CD4-positive, alpha-beta T cell treated with Interleukin-1 beta for 1 hour (primary cell): Measurements from ENCODE around the gene UBTF.
A peak's percentile ranks its signal among the peaks of the same experiment; 100 is the strongest.

Experiments used
- DNase-seq, 2 donors: peaks; one replicate each; pipeline ENCODE4 v3.0.0-alpha.2; 2020 to 2022

UBTF gene

DNA sequence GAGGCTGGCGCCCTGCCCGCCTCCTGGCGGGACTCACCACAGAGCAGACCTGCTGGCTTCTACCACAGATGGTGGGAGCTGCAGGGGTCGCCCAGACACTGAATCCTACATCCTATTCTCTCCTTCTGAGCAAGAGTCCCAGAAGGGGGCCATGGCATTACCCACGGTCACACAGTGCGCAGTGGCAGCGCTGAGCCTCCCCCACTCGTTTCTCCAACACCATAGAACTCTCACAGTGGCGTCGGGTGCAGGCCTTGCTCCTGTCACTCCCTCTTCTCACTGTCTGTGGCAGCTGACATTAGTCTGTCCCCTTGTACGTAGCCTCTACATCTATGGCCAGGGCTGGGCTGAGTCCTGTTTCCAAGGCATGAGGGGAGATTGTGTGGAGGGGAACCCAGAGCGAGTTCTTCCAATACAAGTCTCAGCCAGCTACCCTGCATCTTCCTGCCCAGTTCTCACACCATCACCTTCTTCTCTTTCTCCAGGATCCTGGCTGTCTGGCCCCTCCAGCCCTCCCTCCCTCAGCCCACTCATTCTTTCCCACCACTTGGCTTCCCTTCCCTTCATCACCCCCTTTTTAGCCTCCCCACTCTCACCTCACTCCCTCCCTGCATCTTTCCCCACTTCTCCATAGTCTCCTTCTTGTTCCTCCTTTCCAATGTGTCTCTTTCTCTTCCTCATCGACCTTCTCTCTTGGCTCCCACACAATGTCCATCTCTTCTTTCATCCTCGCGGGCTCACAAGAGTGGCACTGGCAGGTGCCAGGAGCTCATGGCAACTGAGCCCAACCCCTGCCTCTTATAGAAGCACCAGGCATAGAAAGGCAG, 5.9 kb downstream of the UBTF start:
- DNase-seq: no peak

DNA sequence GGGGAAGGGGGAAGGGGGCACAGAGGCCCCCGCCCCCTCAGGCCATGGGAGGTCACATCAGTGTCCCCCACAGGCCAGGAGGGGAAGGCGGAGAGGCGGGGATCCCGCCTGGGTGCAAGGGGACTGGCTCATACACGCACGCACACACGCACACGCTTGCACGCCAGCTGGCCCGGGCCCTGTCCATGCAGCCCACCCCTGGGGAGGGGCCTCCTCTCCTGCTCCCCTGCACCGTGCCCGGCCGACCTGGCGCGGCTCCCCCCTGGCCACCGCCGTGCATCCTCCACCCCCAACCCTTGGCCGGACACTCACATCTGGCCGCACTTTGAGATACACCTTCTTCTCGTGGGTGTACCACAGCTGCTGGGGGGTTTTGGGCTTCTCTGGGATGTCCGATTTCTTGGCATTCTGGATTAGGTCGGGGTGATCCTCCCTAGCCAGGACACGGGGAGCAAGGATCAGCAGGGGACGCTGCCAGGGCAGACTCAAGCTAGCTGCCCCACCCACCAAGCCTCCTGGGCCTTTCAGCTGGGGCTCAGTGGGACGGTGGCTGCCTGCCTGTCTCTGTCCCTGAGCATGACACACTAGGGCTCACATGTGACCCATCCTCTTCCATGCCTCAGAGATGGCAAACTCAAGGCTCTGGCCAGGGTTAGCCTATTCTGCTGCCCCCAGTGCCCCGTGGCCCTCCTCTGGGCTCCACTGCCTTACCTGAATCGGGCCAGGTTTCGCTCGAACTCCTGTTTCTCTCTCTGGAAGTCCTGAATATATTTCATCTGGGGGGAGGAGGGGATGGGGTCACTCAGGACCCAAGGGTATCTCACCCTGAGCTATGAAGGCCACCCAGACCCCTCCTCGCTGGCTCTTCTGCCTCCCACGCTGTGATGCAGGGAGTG, 6.7 kb downstream of the UBTF start:
- DNase-seq: no peak

DNA sequence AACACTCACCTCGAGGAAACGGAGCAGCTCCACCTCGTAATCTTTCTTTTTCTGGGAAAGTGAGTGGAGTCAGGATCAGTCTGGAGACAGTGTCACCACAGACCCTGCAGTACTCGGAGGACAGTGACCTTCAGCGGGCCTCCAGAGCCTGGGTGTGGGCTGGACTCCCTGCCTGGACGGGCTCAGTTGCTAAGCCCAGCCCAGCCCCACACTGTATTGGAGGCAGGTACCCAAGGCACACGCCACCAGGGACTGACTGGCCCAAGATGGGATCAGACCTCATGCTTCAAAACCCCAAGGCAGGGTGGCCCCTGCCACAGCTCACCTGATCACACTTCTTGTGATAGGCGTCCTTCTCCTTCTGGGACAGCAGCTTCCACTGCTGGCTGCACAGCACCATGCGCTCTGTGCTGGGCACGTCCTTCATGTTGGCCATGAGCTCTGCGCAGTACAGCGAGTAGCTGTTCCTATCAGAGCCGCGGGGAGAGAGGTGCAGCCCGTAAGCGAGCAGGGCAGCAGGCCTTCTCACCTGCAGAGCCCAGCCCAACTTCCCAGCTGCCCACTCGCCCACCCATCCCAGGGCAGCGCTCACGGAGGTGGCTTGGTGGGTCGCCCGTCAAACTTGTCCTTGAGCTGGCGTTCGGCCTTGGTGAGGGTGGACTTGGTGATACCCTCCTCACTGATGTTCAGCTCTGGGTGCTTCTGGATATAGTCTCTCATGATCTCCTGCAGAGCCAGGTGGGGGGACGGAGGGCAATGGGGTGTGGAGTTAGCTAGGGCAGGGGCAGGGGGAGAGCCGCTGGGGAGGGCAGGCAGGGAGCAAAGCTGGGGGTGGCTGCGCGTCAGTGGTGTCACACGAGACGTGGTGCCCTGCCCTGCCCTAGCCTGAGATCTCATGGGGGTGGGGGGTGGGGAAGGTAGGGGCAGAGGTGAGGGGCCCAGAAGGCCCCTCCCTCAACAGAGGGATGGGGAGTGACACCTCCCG, 7.9 kb downstream of the UBTF start:
- no peak for DNase-seq

- peak; percentile 93 for DNase-seq
Observed at GRCh38 chr17:44210342-44211192, 8.9 kb downstream of the UBTF start.

- no peak for DNase-seq
Observed at GRCh38 chr17:44209786-44210341, 9.6 kb downstream of the UBTF start.

DNA sequence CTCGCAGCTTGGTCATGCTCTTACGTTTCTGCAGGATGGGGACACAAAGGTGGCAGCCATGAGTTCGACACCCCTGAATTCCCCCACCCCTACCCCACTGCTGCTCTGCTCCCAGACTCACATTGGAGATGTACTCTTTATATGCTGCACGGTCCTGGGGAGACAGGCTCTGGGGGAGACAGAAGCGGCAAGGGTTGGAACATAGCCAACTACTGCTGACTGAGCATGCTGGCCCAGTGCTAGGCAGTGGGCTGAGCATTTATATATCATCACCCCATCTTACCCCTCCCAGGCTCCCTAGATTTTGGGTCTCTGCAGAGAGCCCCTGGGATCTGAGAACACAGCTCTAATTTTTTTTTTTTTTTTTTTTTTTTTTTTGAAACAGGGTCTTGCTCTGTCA, 11.7 kb downstream of the UBTF start:
- DNase-seq: no peak

DNA sequence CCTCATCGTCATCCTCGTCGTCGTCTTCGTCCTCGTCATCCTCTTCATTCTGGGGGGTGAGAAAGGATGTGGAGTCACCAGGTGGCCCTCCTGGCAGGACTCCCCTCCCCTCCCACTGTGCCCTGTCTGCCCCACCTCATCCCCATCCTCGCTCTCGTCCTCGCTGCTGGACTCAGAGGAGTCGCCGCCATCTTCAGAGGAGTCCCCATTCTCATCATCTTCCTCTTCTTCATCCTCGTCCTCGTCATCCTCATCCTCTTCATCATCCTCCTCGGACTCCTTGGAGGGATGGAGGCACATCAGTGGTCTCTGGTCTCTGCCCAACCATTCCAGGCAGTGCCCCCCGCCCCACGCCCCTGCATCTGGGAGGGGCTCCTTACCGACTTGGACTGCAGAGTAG, 12.2 kb downstream of the UBTF start:
- no peak for DNase-seq

DNA sequence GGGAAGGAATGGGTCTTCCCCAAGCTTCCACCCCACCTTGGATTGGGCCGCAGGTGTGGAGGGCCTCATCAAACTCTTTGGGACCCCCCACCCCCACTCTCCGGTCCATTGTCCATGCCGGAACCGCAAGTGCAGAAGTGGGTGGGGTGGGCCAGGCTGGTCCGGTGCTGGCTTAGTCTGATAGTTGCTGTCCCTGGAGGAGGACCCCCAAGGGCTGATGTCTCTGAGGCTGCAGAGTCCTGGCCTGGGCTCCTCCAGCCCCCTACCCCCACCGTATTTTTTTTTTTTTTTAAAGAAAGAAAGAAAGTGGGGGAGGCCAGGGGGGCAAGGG, 12.7 kb downstream of the UBTF start:
- DNase-seq: no peak

DNA sequence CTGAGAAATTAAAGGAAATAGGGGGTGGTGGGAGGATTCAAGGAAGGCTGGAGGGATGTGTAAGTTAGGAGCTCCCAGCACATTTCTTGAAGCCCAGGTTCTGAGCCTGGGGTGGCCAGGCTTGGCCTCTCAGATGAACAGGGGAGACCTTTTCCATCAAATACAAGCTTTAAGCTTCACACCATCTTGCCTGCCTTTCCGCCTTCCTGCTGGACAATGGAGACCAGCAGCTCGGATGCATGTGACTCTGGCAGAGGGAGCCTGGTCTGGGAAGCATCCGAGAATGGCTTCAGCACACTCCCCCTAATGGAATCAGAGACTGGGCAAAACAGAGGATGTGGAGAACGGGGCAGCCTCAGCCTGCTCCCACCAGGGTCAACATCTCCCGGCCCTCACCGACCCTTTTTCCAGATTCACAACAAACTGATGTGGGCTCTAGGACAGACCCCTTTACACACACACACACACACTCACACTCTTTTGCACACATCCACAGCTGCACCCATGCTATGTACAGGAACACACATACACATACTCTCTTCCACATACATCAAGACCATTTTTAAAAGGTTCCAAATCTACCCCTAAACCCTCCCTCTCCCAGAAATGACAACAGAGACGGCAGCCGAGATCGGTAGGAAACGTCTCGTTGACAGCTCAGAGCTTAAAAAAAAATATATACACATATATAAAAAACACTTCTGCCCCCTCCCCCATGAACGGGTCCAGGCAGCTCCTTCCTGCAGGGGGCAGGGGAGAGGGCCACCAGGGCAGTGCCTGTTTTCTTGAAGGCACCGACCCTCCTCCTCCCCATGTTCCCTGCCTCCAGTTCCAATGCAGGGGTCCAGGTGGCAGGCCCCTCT, 13.3 kb downstream of the UBTF start:
- DNase-seq: no peak

- DNase-seq: no peak
Observed at GRCh38 chr17:44204441-44204882, 15.0 kb downstream of the UBTF start.

DNA sequence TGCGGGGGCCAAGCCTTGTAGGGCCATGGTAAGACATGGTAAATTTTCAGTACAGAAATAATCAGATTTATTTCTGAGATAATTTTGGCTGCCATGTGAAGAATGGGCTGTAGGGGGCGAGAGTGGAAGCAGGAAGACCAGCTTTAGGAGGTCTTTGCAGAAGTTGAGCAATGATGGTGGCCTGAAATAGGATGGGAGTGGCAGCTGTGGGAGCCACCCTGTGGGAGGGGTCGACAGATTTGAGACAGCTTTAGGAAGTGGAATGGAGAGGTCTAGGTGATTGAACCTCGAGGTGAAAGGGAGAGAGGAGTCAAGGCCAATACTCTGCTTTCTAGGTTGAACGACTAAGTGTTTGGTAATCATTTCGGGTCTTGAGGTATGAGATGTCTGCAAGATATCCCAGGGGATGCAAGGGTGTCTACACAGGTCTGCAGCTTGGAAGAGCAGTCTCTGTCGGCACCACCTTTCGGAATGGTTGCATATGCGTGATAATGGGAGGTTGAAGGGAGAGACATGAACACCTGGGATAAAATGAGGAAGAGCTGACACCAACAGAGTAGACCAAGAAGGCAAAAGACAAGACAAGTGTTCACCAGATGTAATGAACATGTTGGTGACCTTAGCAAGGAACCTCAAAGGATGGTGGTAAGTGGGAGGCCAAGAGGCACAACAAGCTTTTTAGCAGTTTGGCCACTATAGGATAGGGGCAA, 15.6 kb downstream of the UBTF start:
- peak; percentile 55 to 69 for DNase-seq

DNA sequence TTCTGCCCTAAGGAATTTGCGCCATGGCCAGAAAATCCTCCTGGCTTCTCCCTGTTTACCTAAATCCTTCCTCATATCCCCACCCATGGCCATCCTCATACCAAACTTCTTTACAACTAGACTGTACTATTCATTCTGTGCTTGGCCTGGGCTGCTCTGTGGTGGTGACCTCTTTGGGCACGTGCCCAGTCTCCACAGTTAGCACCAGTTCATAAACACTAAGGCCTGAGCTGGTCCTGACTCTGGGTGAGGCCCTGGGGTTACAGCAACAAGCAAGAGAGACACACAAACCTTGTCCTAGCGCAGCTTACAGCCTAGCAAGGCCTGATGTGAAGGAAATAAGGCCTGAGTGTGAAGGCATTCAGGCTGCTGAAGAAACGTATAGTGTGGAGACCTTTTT, 16.7 kb downstream of the UBTF start:
- DNase-seq: no peak

DNA sequence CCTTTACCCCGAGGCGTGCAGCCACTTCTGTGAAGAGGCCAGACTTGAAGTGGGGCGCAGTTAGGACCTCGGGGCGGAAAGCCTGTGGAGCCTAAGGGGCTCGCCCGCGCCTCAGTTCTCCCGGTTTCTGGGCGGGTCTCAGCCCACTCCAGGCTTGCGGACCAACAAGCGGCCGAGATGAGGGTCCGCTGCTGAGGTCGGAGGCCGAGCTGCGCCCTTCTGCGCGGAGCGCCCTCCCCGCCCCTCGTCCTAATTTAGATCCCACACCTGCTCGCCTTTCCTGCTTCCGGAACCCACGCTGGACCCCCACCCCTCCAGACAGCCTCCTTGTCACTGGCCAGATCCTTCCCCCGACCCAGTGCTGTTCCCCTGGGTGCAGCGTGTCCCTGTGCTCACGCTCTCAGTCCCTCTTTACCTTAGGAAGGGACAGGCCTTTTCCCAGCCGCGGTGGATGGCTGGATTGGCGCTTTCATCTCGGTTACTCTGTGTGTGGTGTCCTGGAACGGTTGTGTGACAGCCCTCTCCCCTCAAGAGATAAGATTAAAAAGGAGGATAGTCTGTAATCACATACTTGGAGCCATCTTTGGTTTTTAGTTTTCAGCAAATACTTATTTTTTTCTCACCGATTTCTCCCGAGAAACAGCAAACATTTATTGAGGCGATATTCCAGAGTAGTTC, 18.9 kb downstream of the UBTF start:
- no peak for DNase-seq

DNA sequence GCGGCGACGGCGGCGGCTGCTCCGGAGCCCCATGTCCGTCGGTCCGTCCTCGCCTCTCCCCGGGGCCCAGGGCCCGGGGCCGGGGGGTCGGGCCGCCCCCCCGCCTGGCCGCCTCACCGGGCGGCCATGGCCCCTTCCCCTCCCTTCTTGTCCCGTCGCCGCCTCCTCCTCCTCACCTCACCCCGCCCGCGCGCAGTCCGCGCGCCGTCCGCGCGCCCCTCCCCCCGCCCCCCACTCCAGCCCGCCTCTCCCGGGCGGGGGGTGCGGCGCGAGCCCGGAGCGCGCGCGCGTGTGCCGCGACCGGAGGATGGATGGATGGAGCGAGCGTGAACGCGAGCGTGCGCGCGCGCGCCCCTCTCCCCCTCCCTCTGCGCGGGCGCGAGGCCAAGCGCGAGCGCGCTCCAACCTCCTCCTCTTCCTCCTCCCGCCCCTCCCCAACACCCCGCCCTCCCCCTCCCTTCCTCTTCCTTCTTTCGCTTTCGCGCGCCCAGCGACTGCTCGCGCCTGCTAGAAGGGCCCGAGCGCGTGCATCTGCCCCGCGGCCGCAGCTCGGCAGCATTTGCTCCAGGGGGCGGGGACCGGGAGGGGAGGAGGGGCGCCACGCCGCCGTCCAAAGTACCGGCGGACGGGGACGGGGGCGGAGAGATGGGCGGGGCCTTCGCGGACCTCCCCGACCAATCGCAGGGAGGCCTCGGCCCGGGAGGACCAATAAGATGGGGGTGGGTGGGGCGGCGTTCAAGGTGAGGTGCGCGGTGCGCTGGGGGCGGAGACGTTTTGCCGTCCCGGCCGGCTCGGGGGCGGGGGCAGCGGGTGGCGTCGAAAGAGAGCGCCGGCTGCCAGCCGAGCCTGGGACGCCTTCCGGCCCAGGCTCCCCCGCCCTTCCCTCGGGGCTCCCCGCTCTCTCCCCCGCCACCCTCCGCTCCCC, 19.7 kb downstream of the UBTF start, which contains the start of gene ATXN7L3:
ATXN7L3 (minus strand) TSS at position 332 of the 925 bp plus-strand sequence. CDS start 1,814 bp downstream, outside the sequence.
- DNase-seq: peak; percentile 100

DNA sequence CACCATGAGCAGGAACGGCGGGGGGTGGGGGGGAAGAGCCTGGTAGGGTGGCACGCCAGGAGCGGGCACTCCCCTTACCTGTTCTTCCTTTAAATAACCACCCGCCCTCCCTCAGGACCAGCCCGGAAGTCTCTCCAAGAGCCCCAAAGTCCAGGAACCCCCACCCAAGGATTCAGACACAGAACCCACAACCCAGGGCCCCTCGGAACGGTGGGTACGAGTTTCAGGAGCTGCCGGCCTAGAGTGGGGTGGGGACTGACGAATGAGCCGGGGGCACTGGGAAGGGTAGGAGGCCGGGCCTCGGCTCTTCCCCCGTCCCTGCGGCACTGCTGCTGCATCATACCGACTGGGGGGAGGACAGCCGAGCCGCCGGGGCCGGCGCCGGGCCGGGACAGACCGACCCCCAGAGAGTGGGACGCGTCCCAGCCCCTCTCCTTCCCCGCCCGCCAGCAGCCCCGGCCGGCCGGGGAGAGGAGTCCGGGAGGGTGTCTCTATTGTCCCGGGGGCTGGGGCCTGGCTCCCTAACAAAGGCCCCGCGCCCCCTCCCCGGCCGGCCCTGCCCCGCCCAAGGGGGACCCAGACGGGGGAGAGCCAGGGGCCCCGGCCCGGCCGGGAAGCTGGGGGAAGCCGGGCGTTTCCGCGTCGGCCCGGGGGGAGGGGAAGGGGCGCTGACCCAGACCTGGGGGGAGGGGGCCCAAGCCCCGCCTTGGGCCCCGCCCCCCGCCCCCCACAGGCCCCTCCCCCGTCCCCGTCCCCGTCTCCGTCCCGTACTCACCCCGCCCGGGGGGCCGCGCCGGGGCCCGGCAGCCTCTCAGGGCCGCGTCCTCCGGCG, 20.5 kb downstream of the UBTF start:
- peak; percentile 63 to 67 for DNase-seq

DNA sequence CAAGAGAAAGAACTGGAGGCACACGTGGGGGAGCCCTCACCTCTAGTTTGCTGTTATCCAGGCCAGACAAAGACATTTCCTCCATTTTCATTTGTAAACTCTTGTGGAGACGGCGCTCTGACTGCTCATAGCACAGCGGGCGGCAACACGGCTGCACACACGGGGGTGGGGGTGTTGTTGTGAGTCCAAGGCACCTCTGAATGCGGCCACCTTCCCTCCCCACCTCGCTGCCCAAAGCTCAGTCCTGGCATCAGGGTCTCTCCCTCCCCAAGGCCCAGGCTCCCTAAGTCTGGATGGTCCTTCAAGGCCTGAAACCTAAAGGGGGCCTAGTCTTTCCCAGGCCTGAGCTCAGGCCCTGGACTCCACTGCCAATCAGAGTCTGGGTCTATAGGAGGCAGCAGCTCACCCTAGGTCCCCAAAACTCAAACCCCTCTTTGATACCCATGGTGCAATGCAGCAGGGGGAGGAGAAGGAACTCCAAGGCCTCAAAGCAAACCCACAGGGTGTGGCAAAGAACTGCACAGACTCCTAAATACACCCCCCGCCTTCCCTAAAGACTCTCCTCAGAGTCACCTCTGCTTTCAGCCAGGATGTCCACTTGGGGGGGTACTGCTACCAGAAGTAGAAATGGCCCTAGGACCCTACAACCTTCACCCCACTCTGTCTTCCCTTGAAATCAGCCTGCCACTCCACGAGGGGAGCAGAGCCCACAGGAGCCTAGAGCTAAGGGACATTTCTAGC, 21.3 kb downstream of the UBTF start:
- DNase-seq: peak; percentile 74 to 78
